ENCODE results near the gene DYNLRB1.
"Not testable (repeated sequence)": the region's sequence is repeated elsewhere in the genome, so short reads cannot be mapped to it uniquely, and the experiment has no call there.

Gene DYNLRB1

DNA sequence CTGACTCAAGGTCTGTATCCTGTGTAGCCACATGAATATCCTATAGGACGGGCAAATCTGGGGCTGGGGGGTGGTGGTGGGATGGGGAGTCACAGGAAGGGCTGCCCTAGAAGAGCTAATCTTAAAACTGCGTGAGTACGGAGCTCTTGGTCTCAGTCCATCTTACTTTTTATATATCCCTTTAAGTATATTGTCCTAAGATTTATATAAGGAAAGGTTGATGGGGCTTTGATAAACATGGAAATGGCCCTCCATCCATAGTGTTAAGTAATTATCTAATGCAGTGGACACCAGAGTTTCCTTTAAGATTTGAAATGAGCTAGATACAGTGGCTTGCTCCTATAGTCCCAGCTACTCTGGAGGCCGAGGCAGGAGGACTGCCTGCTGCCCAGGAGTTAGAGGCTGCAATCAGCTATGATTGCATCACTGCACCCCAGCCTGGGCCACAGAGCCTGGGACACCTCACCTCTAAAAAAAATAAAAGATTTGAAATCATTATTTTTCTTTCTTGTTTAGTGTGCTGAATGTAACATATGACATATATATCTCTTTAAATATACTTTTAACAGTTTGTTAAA lies 24.2 kb upstream of the DYNLRB1 start:
- Histone ChIP-seq H3K4me3 (ENCODE audit: low read length) (no peak overlapping the region), H3K4me1 (ENCODE audit: insufficient read depth, low read length) (no peaks in the 10 kb centered on the region), H3K27me3 (ENCODE audit: insufficient read depth, low read length) (no peaks in the 10 kb centered on the region), H3K27ac (ENCODE audit: low read length) (no peak overlapping the region), H3K9ac (ENCODE audit: low read depth, low read length) (no peak overlapping the region), H3K9me3 (ENCODE audit: insufficient read depth, low read depth, low read length) (no peaks in the 10 kb centered on the region), H3K36me3 (ENCODE audit: insufficient read depth, low read depth, low read length) (peaks cover 90% of the 10 kb centered on the region)

DNA sequence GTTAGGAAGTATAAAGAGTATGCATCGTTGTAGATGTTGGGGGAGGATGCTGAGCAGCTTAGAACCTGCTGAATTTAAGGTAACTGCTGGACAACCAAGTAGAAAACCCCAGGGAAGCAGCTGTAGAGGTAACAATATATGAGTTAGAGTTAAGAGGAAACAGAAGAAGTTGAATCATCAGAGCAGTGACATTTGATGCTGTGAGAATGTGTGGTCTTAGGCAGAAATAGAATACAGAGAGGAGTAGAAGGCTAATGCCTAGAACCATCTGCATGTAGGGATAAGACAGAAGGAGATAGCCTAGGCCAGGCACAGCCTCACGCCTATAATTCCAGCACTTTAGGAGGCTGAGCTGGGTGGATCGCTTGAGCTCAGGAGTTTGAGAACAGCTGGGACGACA lies 22.6 kb upstream of the DYNLRB1 start:
- Histone ChIP-seq H3K9ac (ENCODE audit: low read depth, low read length) (no peak overlapping the region), H3K27me3 (ENCODE audit: insufficient read depth, low read length) (no peaks in the 10 kb centered on the region), H3K4me1 (ENCODE audit: insufficient read depth, low read length) (no peaks in the 10 kb centered on the region), H3K36me3 (ENCODE audit: insufficient read depth, low read depth, low read length) (peaks cover 81% of the 10 kb centered on the region), H3K9me3 (ENCODE audit: insufficient read depth, low read depth, low read length) (no peaks in the 10 kb centered on the region; the same call in 1 of the 2 replicates), H3K27ac (ENCODE audit: low read length) (no peak overlapping the region), H3K4me3 (ENCODE audit: low read length) (no peak overlapping the region)

DNA sequence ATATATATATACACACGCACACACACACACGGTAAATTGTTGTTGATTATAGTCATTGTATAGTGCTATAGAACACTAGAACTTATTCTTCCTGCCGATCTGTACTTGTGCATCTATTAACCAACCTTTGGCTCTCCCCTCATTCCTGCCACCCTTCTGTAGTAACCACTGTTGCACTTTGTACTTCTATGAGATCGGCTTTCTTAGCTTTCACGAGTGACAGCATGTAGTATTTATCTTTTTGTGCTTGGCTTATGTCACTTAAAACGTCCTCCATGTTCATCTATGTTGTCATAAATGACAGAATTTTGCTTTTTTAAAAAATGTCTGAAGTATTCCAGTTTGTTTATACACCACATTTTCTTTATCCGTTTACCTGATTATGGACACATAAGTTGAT lies 20.9 kb upstream of the DYNLRB1 start:
- Histone ChIP-seq H3K27me3 (ENCODE audit: insufficient read depth, low read length) (no peaks in the 10 kb centered on the region), H3K9me3 (ENCODE audit: insufficient read depth, low read depth, low read length) (no peaks in the 10 kb centered on the region; the same call in 1 of the 2 replicates)

DNA sequence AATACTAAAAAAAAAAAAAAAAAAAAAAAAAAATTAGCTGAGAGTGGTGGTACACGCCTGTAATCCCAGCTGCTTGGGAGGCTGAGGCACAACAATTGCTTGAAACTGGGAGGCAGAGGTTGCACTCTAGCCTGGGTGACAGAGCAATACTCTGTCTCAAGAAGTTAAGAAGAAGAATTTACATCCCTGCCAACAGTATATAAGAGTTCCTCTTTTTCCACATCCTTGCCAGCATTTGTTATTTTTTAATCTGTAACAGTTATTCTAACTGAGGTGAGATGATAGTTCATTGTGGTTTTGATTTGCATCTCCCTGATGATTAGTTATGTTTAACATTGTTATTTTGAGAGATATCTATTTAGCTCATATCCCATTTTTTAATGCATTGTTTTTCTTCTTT lies 20.3 kb upstream of the DYNLRB1 start:
- Histone ChIP-seq H3K4me1 (ENCODE audit: insufficient read depth, low read length) (no peaks in the 10 kb centered on the region), H3K27ac (ENCODE audit: low read length) (no peak overlapping the region), H3K9ac (ENCODE audit: low read depth, low read length) (no peak overlapping the region), H3K36me3 (ENCODE audit: insufficient read depth, low read depth, low read length) (peaks cover 74% of the 10 kb centered on the region), H3K9me3 (ENCODE audit: insufficient read depth, low read depth, low read length) (no peaks in the 10 kb centered on the region; the same call in 1 of the 2 replicates), H3K4me3 (ENCODE audit: low read length) (no peak overlapping the region), H3K27me3 (ENCODE audit: insufficient read depth, low read length) (no peaks in the 10 kb centered on the region)

More for the DNA sequence above, 20.9 kb upstream of the DYNLRB1 start:
- Histone ChIP-seq H3K4me3 (ENCODE audit: low read length) (no peak overlapping the region), H3K27ac (ENCODE audit: low read length) (no peak overlapping the region), H3K9ac (ENCODE audit: low read depth, low read length) (no peak overlapping the region), H3K4me1 (ENCODE audit: insufficient read depth, low read length) (no peaks in the 10 kb centered on the region), H3K36me3 (ENCODE audit: insufficient read depth, low read depth, low read length) (peaks cover 75% of the 10 kb centered on the region)

DNA sequence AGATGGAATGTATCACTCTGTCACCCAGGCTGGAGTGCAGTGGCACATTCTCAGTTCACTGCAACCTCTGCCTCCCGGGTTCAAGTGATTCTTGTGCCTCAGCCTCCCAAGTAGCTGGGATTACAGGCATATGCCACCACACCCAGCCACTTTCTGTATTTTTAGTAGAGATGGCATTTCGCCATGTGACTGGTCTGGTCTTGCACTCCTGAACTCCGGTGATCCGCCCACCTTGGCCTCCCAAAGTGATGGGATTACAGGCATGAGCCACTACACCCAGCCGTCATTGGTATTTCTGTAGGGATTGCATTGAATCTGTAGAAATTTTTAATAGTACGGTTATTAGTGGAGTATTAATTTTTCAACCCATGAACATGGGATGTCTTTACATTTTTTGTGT lies 18.6 kb upstream of the DYNLRB1 start:
- H3K27ac ChIP-seq (ENCODE audit: low read length); H3K9me3 ChIP-seq (ENCODE audit: insufficient read depth, low read depth, low read length): not testable (repeated sequence)
- peaks cover 62% of the 10 kb centered on the region for H3K36me3 ChIP-seq (ENCODE audit: insufficient read depth, low read depth, low read length)

DNA sequence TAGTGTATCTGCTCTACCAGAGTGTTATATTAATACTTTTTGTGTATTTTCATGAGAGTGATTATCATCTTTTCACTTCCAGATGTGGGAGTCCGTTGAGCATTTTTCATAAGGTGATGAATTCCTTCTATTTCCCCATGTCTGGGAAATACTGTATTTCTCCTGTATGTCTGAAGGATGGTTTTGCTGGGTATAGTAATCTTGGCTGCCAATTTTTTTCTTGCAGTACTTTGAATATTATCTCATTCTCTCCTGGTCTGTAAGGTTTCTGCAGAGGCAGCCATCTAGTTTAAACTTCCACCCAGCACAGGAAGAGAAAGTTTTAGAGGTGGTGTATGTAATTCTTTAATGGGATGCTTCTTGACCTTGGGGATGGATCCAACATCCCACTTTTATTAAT lies 15.4 kb upstream of the DYNLRB1 start:
- Histone ChIP-seq H3K27me3 (ENCODE audit: insufficient read depth, low read length) (no peaks in the 10 kb centered on the region), H3K9ac (ENCODE audit: low read depth, low read length) (no peak overlapping the region), H3K27ac (ENCODE audit: low read length) (no peak overlapping the region), H3K4me3 (ENCODE audit: low read length) (no peak overlapping the region), H3K4me1 (ENCODE audit: insufficient read depth, low read length) (no peaks in the 10 kb centered on the region), H3K9me3 (ENCODE audit: insufficient read depth, low read depth, low read length) (no peaks in the 10 kb centered on the region; the same call in 1 of the 2 replicates), H3K36me3 (ENCODE audit: insufficient read depth, low read depth, low read length) (peaks cover 54% of the 10 kb centered on the region)

More for the DNA sequence above, 18.6 kb upstream of the DYNLRB1 start:
- not testable (repeated sequence) for H3K4me3 ChIP-seq (ENCODE audit: low read length); H3K4me1 ChIP-seq (ENCODE audit: insufficient read depth, low read length); H3K27me3 ChIP-seq (ENCODE audit: insufficient read depth, low read length); H3K9ac ChIP-seq (ENCODE audit: low read depth, low read length)

DNA sequence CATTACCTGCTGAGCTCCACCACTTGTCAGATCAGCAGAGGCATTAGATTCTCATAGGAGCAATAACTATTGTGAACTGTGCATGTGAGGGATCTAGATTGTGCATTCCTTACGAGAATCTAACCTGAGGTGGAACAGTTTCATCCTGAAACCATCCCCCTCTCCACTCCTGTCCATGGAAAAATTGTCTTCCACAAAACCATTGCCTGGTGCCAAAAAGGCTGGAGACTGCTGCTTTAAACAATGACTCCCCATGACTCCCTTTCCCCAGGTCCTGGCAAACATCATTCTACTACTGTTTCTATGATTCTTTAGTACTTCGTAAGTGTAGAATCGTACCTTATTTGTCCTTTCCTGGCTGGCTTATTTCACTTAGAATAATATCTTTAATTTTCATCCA lies 9.7 kb upstream of the DYNLRB1 start:
- H3K9me3 ChIP-seq (ENCODE audit: insufficient read depth, low read depth, low read length) = no peaks in the 10 kb centered on the region
- no peak overlapping the region for H3K9ac ChIP-seq (ENCODE audit: low read depth, low read length)
- H3K4me1 ChIP-seq (ENCODE audit: insufficient read depth, low read length) = no peaks in the 10 kb centered on the region
- no peak overlapping the region for H3K27ac ChIP-seq (ENCODE audit: low read length)
- no peaks in the 10 kb centered on the region for H3K27me3 ChIP-seq (ENCODE audit: insufficient read depth, low read length)
- no peak overlapping the region for H3K4me3 ChIP-seq (ENCODE audit: low read length)
- peaks cover 70% of the 10 kb centered on the region for H3K36me3 ChIP-seq (ENCODE audit: insufficient read depth, low read depth, low read length)

DNA sequence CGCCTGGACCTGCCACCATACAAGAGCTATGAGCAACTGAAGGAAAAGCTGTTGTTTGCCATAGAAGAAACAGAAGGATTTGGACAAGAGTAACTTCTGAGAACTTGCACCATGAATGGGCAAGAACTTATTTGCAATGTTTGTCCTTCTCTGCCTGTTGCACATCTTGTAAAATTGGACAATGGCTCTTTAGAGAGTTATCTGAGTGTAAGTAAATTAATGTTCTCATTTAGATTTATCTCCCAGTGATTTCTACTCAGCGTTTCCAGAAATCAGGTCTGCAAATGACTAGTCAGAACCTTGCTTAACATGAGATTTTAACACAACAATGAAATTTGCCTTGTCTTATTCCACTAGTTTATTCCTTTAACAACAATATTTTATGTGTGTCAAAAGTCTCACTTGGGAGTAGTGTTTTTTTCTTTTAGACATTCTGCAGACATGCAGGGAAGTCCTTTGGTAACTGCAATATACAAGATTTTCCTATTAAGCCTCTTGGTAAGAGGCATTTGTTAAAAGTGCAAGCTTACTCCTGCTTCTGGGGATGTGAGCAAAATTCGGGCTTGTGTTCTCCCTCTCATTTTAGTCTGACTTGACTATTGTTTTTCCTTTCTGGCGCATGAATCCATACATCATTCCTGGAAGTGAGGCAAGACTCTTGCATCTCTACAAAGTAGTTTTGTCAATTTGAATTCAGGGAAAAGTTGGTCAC lies 8.4 kb upstream of the DYNLRB1 start:
- peaks cover 68% of the 10 kb centered on the region for H3K36me3 ChIP-seq (ENCODE audit: insufficient read depth, low read depth, low read length)
- no peaks in the 10 kb centered on the region for H3K27me3 ChIP-seq (ENCODE audit: insufficient read depth, low read length)
- no peaks in the 10 kb centered on the region for H3K9me3 ChIP-seq (ENCODE audit: insufficient read depth, low read depth, low read length)
- H3K4me1 ChIP-seq (ENCODE audit: insufficient read depth, low read length) = no peaks in the 10 kb centered on the region
- H3K9ac ChIP-seq (ENCODE audit: low read depth, low read length) = no peak overlapping the region
- H3K4me3 ChIP-seq (ENCODE audit: low read length) = no peak overlapping the region
- H3K27ac ChIP-seq (ENCODE audit: low read length) = no peak overlapping the region

DNA sequence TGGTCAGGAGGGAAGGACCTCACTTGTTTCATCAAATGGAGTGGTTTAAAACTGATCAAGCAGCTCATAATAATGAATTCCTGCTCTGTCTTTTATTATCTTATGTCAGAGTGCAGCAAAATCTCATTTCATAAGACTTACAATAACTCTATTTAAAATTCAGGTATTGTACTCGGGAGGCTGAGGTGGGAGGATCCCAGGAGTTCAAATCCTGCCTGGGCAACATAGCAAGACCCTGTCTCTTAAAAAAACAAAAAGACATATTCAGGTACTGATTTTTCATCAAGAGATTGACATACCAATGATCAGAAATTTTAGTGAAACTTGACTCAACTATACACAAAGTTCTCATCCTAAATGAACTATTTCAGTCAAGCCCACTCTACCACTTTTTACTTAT lies 5.6 kb upstream of the DYNLRB1 start:
- Histone ChIP-seq H3K36me3 (ENCODE audit: insufficient read depth, low read depth, low read length) (peaks cover 52% of the 10 kb centered on the region), H3K27me3 (ENCODE audit: insufficient read depth, low read length) (no peaks in the 10 kb centered on the region), H3K4me3 (ENCODE audit: low read length) (no peak overlapping the region), H3K9ac (ENCODE audit: low read depth, low read length) (no peak overlapping the region), H3K27ac (ENCODE audit: low read length) (no peak overlapping the region), H3K9me3 (ENCODE audit: insufficient read depth, low read depth, low read length) (no peaks in the 10 kb centered on the region), H3K4me1 (ENCODE audit: insufficient read depth, low read length) (no peaks in the 10 kb centered on the region)

DNA sequence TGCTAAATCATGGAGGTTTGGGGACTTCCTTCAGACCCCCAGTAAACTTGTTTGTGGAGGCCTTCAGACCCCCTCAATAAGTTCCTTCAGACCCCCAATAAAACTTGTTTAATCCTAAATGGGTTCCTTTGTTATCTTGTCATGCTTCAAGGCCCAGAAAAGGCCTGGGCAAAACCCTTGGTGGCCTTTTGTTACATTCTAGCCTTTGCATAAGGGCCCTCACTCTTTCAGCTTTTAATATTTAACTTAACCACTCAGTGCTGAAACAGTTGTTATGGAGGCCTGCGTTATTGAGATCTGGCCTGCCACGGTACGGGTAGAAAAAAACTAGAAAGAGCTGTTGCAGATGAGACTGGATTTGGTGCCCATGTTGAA lies 4.3 kb upstream of the DYNLRB1 start:
- H3K4me3 ChIP-seq (ENCODE audit: low read length) = no peak overlapping the region
- peaks cover 39% of the 10 kb centered on the region for H3K36me3 ChIP-seq (ENCODE audit: insufficient read depth, low read depth, low read length)
- no peaks in the 10 kb centered on the region for H3K9me3 ChIP-seq (ENCODE audit: insufficient read depth, low read depth, low read length)
- H3K4me1 ChIP-seq (ENCODE audit: insufficient read depth, low read length) = no peaks in the 10 kb centered on the region
- H3K27ac ChIP-seq (ENCODE audit: low read length) = no peak overlapping the region
- H3K27me3 ChIP-seq (ENCODE audit: insufficient read depth, low read length) = no peaks in the 10 kb centered on the region
- H3K9ac ChIP-seq (ENCODE audit: low read depth, low read length) = no peak overlapping the region

DNA sequence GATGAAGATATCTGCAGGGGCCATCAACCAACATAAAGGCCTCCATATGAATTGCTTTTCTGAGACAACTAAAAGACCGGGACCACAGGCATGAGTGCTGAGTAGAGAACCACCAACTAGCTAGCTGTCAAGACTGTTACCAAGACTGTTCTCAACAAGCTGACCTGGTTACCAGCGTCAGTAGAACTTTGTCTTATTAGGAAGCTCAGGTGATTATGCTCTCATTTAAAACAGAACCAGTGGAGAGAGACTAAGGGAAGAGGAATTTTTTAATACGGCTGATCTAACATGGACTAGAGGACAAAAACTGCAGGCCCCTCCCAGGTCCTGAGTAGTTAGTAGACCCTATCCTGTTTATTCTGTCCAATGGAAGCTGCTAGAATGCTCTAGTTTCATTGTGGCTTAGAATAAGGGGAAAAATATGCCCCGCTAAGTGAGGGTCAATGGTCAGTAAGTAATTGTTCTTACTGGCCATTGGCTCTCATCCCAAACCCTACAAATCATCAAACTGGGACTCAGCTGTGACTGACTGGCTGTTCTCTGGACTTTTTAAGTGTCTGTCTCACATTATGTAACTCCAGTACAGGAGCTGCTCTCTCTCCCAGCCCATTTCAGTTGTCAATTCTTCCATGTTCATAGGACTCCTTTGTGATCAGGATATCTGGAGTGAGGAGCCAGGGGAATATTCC lies 3.8 kb upstream of the DYNLRB1 start:
- no peak overlapping the region for H3K9ac ChIP-seq (ENCODE audit: low read depth, low read length)
- no peak overlapping the region for H3K27ac ChIP-seq (ENCODE audit: low read length)
- no peaks in the 10 kb centered on the region for H3K9me3 ChIP-seq (ENCODE audit: insufficient read depth, low read depth, low read length)
- peaks cover 34% of the 10 kb centered on the region for H3K36me3 ChIP-seq (ENCODE audit: insufficient read depth, low read depth, low read length)
- H3K4me1 ChIP-seq (ENCODE audit: insufficient read depth, low read length) = no peaks in the 10 kb centered on the region
- H3K27me3 ChIP-seq (ENCODE audit: insufficient read depth, low read length) = no peaks in the 10 kb centered on the region
- H3K4me3 ChIP-seq (ENCODE audit: low read length) = no peak overlapping the region

DNA sequence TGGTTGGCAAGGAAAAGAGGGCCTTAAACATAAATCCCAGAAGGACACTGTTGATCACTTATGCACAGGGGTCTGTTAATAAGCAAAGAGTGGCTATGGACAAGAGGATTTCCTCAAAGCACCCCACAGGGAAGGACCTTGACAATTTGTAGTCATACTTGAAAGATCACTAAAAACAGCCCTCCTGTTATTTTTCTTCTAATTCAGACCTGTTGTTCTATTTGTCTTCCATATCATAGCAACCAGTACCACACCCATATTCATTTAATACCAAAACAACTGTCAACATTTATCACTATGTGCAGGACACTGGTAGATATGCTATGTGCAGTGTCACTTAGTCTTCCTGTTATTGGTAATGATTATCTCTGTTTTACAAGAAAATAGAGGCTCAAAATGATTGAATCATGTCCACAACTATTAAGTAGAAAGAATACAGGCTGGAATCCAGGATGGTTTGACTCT lies 3.2 kb upstream of the DYNLRB1 start:
- H3K27me3 ChIP-seq (ENCODE audit: insufficient read depth, low read length) = no peaks in the 10 kb centered on the region
- no peak overlapping the region for H3K4me3 ChIP-seq (ENCODE audit: low read length)
- no peaks in the 10 kb centered on the region for H3K4me1 ChIP-seq (ENCODE audit: insufficient read depth, low read length)
- H3K9me3 ChIP-seq (ENCODE audit: insufficient read depth, low read depth, low read length) = no peaks in the 10 kb centered on the region
- H3K9ac ChIP-seq (ENCODE audit: low read depth, low read length) = no peak overlapping the region
- H3K36me3 ChIP-seq (ENCODE audit: insufficient read depth, low read depth, low read length) = peaks cover 28% of the 10 kb centered on the region
- H3K27ac ChIP-seq (ENCODE audit: low read length) = no peak overlapping the region

All from iPS-20b (cell line).